Mucosa of descending colon (tissue), 3 donors: ENCODE measurements around the gene ATG13. TPM values are rescaled to one million over a fixed set of nuclear protein-coding genes. Genes with fewer than 3 reads are reported as not detected.
A peak's percentile ranks its signal among the peaks of the same experiment; 100 is the strongest.

Source experiments
- ATAC-seq: fragments of 200-7000 bp; cut with Tn5 transposase; one replicate; pipeline ENCODE4 v1.9.1; 2020; ENCODE audit warnings: mild to moderate bottlenecking, moderate library complexity
- DNase-seq, 3 donors: peaks; one replicate each; pipeline ENCODE4 v3.0.0-alpha.2; 2020
- H3K36me3 ChIP-seq: fragments of 200-600 bp; one replicate; pipeline ENCODE4 v1.8.0; 2021; ENCODE audit warnings: low read depth, mild to moderate bottlenecking
- H3K4me1 ChIP-seq: fragments of 200-600 bp; one replicate; pipeline ENCODE4 v1.8.0; 2021; ENCODE audit warnings: low read depth, mild to moderate bottlenecking
- H3K4me3 ChIP-seq: fragments of 200-600 bp; one replicate; pipeline ENCODE4 v1.8.0; 2021; ENCODE audit warnings: mild to moderate bottlenecking
- H3K9me3 ChIP-seq: fragments of 200-600 bp; one replicate; pipeline ENCODE4 v1.8.0; 2021; ENCODE audit warnings: mild to moderate bottlenecking
- CTCF ChIP-seq: fragments of 200-600 bp; IDR thresholded peaks from one replicate; pipeline ENCODE4 v1.8.0; 2022; ENCODE audit warnings: antibody characterized with exemption, mild to moderate bottlenecking
- intact Hi-C, 2 donors: fragments of 100-400 bp; cut with DNase I in 1 of 2; cut with micrococcal nuclease in 1 of 2; formaldehyde crosslinking; loops; one replicate each; pipeline versions ENCODE4 v1.11.0 to v1.11.1; 2022; cut with DNase I, micrococcal nuclease
- total RNA-seq, 3 donors: library from RNA; stranded (reverse); fragmentation: NEBNext Ultra II Directional in 2 of 3; extraction: Animal tissue kit (Norgen Biotek cat#: 25700) in 2 of 3; gene quantifications; one replicate each; pipeline versions ENCODE4 v1.2.1 to v1.2.4, GENCODE V29; 2021 to 2023
- donor health status: DM: no; HTN: no; CAD: no; lungs with moderate emphysema.
- donor health status: DM: no; HTN: no; CAD: no.
- donor health status: DM: no; HTN: yes; CAD: no.

The ATG13 gene
- total RNA-seq, 3 donors from 2014 or later, result 61.6 to 81.4 (median 62.3) TPM

- no peak for ATAC-seq
- no peak overlapping the region for H3K4me3 ChIP-seq
- peaks cover 25% of the 10 kb centered on the region for H3K4me1 ChIP-seq
- intact Hi-C loops, result loop anchor here in 1 of 2 donors (10.0 kb wide), 1 partner anchor 100 kb away; no protein-coding TSS in a partner anchor
- DNase-seq, result no peak
- no peaks in the 10 kb centered on the region for H3K36me3 ChIP-seq
- TF ChIP-seq CTCF, result no peak
- H3K9me3 ChIP-seq, result no peaks in the 10 kb centered on the region
These were observed 22.6 kb upstream of the ATG13 start for GRCh38 chr11:46594785-46595184.

GRCh38 chr11:46597155-46597554 lies 20.2 kb upstream of the ATG13 start:
- intact Hi-C loops, result loop anchor here in 1 of 2 donors (10.0 kb wide), 1 partner anchor 102 kb away; no protein-coding TSS in a partner anchor
- peak; percentile 63 for ATAC-seq
- DNase-seq, result peak in 1 of 3 donors; percentile 25
- Histone ChIP-seq H3K4me3 (no peak overlapping the region), H3K4me1 (peaks cover 13% of the 10 kb centered on the region), H3K9me3 (no peaks in the 10 kb centered on the region), H3K36me3 (no peaks in the 10 kb centered on the region)
- TF ChIP-seq CTCF, result no peak

DNA sequence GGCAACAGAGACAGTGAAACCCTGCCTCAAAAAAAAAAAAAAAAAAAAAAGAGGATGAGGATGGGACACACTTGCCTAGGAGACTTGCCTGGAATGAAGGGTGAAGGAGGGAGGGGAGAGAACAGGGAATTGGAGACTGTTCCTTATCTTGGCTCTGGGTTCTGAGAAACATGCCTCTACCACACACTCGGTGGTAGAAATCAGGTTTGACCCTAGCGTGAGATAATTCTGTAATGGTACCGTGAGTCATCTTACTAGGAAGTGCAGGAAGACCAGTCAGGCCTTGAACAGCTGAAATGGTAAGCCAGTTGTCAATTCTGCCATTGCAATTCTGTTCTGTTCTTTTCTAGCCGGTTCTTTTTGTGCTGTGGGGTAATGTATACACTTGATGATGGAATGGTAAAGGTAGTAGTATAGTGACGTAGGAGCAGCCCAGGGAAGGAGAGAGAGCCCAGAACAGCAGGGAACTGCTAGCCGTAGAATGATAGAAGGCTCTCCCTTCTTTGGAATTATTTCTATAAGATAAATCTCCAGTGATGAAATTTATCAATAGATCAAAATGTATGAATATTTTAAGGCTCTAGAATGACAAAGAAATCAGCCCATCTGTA lies 19.6 kb upstream of the ATG13 start:
- ATAC-seq, result no peak
- intact Hi-C loops, result loop anchor here in 1 of 2 donors (10.0 kb wide), 1 partner anchor 103 kb away; no protein-coding TSS in a partner anchor
- H3K4me1 ChIP-seq, result peaks cover 8% of the 10 kb centered on the region
- no peaks in the 10 kb centered on the region for H3K9me3 ChIP-seq
- H3K36me3 ChIP-seq, result no peaks in the 10 kb centered on the region
- TF ChIP-seq CTCF, result no peak
- DNase-seq, result no peak
- H3K4me3 ChIP-seq, result no peak overlapping the region

GRCh38 chr11:46599340-46600193 lies 17.8 kb upstream of the ATG13 start:
- ATAC-seq (no peak), DNase-seq (no peak)
- Histone ChIP-seq H3K4me3 (no peak overlapping the region), H3K9me3 (no peaks in the 10 kb centered on the region), H3K4me1 (peaks cover under 1% of the 10 kb centered on the region), H3K36me3 (no peaks in the 10 kb centered on the region)
- intact Hi-C loops, result loop anchor here in 1 of 2 donors (10.0 kb wide), 1 partner anchor 105 kb away; no protein-coding TSS in a partner anchor
- no peak for TF ChIP-seq CTCF

DNA sequence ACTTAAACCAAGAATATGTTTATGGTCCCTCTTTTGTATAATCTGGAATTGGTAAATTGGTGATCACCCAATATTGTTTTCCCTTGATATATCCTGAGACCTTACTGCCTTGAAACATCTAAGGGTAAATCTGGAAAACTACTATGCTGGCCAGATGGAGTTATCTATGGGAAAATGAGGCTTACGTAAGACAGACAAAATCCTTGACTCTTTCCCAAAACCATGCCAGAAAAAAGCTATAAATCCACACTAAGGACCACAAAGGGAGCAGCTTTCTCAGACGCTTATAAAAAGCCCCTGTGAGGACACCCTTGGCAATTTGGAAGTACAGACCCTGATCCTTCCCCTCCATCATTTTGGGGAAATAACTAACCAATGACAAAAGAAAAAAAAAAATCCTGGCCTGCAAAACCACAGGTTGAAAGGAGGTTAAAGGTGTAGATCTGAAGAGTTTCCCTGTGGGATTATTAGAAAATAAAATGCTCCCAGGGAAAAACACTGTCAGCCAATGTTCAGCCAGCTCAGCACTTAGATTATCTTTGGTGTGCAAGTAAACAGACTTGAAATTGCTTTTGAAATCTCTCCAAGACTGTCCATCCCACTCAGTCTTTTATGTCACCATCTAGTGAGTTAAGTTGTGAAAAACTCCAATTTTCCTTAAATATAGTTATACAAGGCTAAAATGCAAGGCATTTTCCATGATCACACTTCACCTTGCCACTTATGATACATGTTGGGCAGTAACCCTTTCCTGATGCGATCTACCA lies 17.0 kb upstream of the ATG13 start:
- Histone ChIP-seq H3K36me3 (no peaks in the 10 kb centered on the region), H3K9me3 (no peaks in the 10 kb centered on the region), H3K4me1 (no peaks in the 10 kb centered on the region), H3K4me3 (no peak overlapping the region)
- DNase-seq (no peak), ATAC-seq (no peak)
- no peak for TF ChIP-seq CTCF
- intact Hi-C loops, result no loop called here
